Activated T-cell treated with anti-CD3 and anti-CD28 coated beads, Interleukin-2, amount 50 U/mL, for 72 hours (primary cell): ENCODE data around the gene GNPTG. TPM values are rescaled to one million over a fixed set of nuclear protein-coding genes. Genes with fewer than 3 reads are reported as not detected.

Experiments used
- ATAC-seq, 2 donors: fragments of 150-1000 bp; cut with Tn5 transposase; replicated peaks in 1 of 2; 2 replicates each; pipeline ENCODE4 v1.10.0; 2021; ENCODE audit warnings: moderate library complexity in 2 of 2, mild to moderate bottlenecking in 1 of 2
- DNase-seq, 2 donors: peaks; one replicate each; pipeline ENCODE4 v3.0.0; 2021 to 2022; ENCODE audit warnings: mixed read lengths in 1 of 2
- H3K27ac Mint-ChIP-seq: one replicate; pipeline ENCODE4 v1.8.0; 2022; ENCODE audit warnings: mild to moderate bottlenecking, moderate library complexity, mixed read lengths
- H3K27me3 Mint-ChIP-seq: one replicate; pipeline ENCODE4 v1.8.0; 2022; ENCODE audit warnings: low read depth, mixed read lengths
- H3K36me3 Mint-ChIP-seq, 2 donors: one replicate each; pipeline ENCODE4 v1.8.0; 2022; ENCODE audit warnings: mixed read lengths in 2 of 2, mild to moderate bottlenecking in 1 of 2; ENCODE audit not compliant: insufficient read depth in 2 of 2
- H3K4me1 Mint-ChIP-seq: one replicate; pipeline ENCODE4 v1.8.0; 2022; ENCODE audit warnings: low read depth, mixed read lengths
- H3K4me3 Mint-ChIP-seq, 2 donors: one replicate each; pipeline ENCODE4 v1.8.0; 2022; ENCODE audit warnings: mild to moderate bottlenecking in 2 of 2, mixed read lengths in 2 of 2, moderate library complexity in 2 of 2
- H3K9me3 Mint-ChIP-seq, 2 donors: one replicate each; pipeline ENCODE4 v1.8.0; 2022; ENCODE audit warnings: mixed read lengths in 2 of 2
- total RNA-seq, 2 donors: library from RNA; stranded (reverse); gene quantifications; one replicate each; pipeline ENCODE4 v1.2.3, GENCODE V29; 2022

Gene GNPTG
- total RNA-seq, 2 donors from 2014 or later: 22.1 to 23.8 TPM

- DNase-seq: no peak
- Mint-ChIP-seq H3K36me3 (peaks cover 0 to 7% of the 10 kb centered on the region in 2 donors), H3K27ac (no peak overlapping the region), H3K4me1 (peaks cover under 1% of the 10 kb centered on the region), H3K9me3 (no peaks in the 10 kb centered on the region), H3K27me3 (no peaks in the 10 kb centered on the region), H3K4me3 (no peak overlapping the region)
- no peak for ATAC-seq
Observed at GRCh38 chr16:1398826-1399581, 47.3 kb downstream of the GNPTG start.

- ATAC-seq: no peak
- H3K4me1 Mint-ChIP-seq: peaks cover 9% of the 10 kb centered on the region
- H3K27ac Mint-ChIP-seq: no peak overlapping the region
- DNase-seq: no peak
- H3K9me3 Mint-ChIP-seq: no peaks in the 10 kb centered on the region
- no peaks in the 10 kb centered on the region for H3K27me3 Mint-ChIP-seq
- no peak overlapping the region for H3K4me3 Mint-ChIP-seq
- H3K36me3 Mint-ChIP-seq: peaks cover 0 to 7% of the 10 kb centered on the region in 2 donors
Observed at GRCh38 chr16:1401061-1401757, 49.5 kb downstream of the GNPTG start.

- H3K27ac Mint-ChIP-seq: no peak overlapping the region
- H3K4me1 Mint-ChIP-seq: peaks cover 11% of the 10 kb centered on the region
- no peak for DNase-seq
- ATAC-seq: no peak
- H3K27me3 Mint-ChIP-seq: no peaks in the 10 kb centered on the region
- H3K9me3 Mint-ChIP-seq: no peaks in the 10 kb centered on the region
- H3K4me3 Mint-ChIP-seq: no peak overlapping the region
- peaks cover 0 to 7% of the 10 kb centered on the region in 2 donors for H3K36me3 Mint-ChIP-seq
Observed at GRCh38 chr16:1401758-1402154, 50.0 kb downstream of the GNPTG start.

- no peak overlapping the region for H3K27ac Mint-ChIP-seq
- H3K4me3 Mint-ChIP-seq: no peak overlapping the region
- H3K9me3 Mint-ChIP-seq: no peaks in the 10 kb centered on the region
- H3K4me1 Mint-ChIP-seq: peaks cover 21% of the 10 kb centered on the region
- DNase-seq (no peak), ATAC-seq (no peak)
- peaks cover 0 to 7% of the 10 kb centered on the region in 2 donors for H3K36me3 Mint-ChIP-seq
- H3K27me3 Mint-ChIP-seq: no peaks in the 10 kb centered on the region
Observed at GRCh38 chr16:1403036-1403435, 51.3 kb downstream of the GNPTG start.

- H3K27me3 Mint-ChIP-seq: no peaks in the 10 kb centered on the region
- no peaks in the 10 kb centered on the region for H3K9me3 Mint-ChIP-seq
- H3K4me3 Mint-ChIP-seq: no peak overlapping the region
- peaks cover 0 to 6% of the 10 kb centered on the region in 2 donors for H3K36me3 Mint-ChIP-seq
- DNase-seq: no peak
- peaks cover 25% of the 10 kb centered on the region for H3K4me1 Mint-ChIP-seq
- ATAC-seq: no peak
- no peak overlapping the region for H3K27ac Mint-ChIP-seq
Observed at GRCh38 chr16:1403733-1404132, 52.0 kb downstream of the GNPTG start.

- no peaks in the 10 kb centered on the region for H3K36me3 Mint-ChIP-seq
- no peaks in the 10 kb centered on the region for H3K9me3 Mint-ChIP-seq
- no peak for DNase-seq
- H3K4me3 Mint-ChIP-seq: peak overlapping the region; percentile 81 to 90
- H3K27ac Mint-ChIP-seq: no peak overlapping the region
- no peaks in the 10 kb centered on the region for H3K27me3 Mint-ChIP-seq
- ATAC-seq: no peak
- peaks cover 38% of the 10 kb centered on the region for H3K4me1 Mint-ChIP-seq
Observed at GRCh38 chr16:1407753-1408152, 56.0 kb downstream of the GNPTG start.

GRCh38 chr16:1408171-1408837 is 56.6 kb downstream of the GNPTG start:
- Mint-ChIP-seq H3K4me1 (peaks cover 38% of the 10 kb centered on the region), H3K27me3 (no peaks in the 10 kb centered on the region), H3K36me3 (no peaks in the 10 kb centered on the region), H3K4me3 (peak overlapping the region; percentile 81 to 90), H3K27ac (no peak overlapping the region), H3K9me3 (no peaks in the 10 kb centered on the region)
- peak; percentile 94 to 96 for ATAC-seq
- peak; percentile 96 for DNase-seq

GRCh38 chr16:1412847-1413246 is 61.1 kb downstream of the GNPTG start:
- H3K4me1 Mint-ChIP-seq: peaks cover 29% of the 10 kb centered on the region
- ATAC-seq (no peak), DNase-seq (no peak)
- H3K27me3 Mint-ChIP-seq: no peaks in the 10 kb centered on the region
- H3K4me3 Mint-ChIP-seq: peak overlapping the region; percentile 59 to 89
- no peaks in the 10 kb centered on the region for H3K36me3 Mint-ChIP-seq
- H3K9me3 Mint-ChIP-seq: no peaks in the 10 kb centered on the region
- no peak overlapping the region for H3K27ac Mint-ChIP-seq

Other genes starting within 250 kb of the GNPTG start
- gene CACNA1H, start 198.8 kb upstream of the GNPTG start, total RNA-seq: under 1 TPM; 0.48 to 0.79 TPM
- under 1 TPM in 1 of 2 donors, not detected in 1; 0.32 TPM for gene TPSG1, start 126.7 kb upstream of the GNPTG start, total RNA-seq
- under 1 TPM in 1 of 2 donors, not detected in 1; 0.60 TPM for gene TPSB2, start 121.7 kb upstream of the GNPTG start, total RNA-seq
- gene TPSAB1, start 111.2 kb upstream of the GNPTG start, total RNA-seq: under 1 TPM in 1 of 2 donors, not detected in 1; 0.28 TPM
- not detected for gene TPSD1, start 95.9 kb upstream of the GNPTG start, total RNA-seq
- 100 to 1,000 TPM; 225 to 231 TPM for gene UBE2I, start 42.3 kb upstream of the GNPTG start, total RNA-seq
- 1 to 10 TPM in 1 of 2 donors, under 1 TPM in 1; 0.26 to 1.1 TPM for gene BAIAP3, start 18.3 kb upstream of the GNPTG start, total RNA-seq
- 10 to 100 TPM; 39.1 to 44.8 TPM for gene TSR3, start 53 bp upstream of the GNPTG start, total RNA-seq
- 10 to 100 TPM; 51.1 to 69.5 TPM for gene UNKL, start 62.8 kb downstream of the GNPTG start, total RNA-seq
- gene UQCC4, start 68.8 kb downstream of the GNPTG start, total RNA-seq: 10 to 100 TPM; 14.5 to 17.9 TPM
- under 1 TPM in 1 of 2 donors, not detected in 1; 0.81 TPM for gene PERCC1, start 79.1 kb downstream of the GNPTG start, total RNA-seq
- 1 to 10 TPM; 2.7 to 3.4 TPM for gene CCDC154, start 92.6 kb downstream of the GNPTG start, total RNA-seq
- 10 to 100 TPM; 53.7 to 55.1 TPM for gene CLCN7, start 123.1 kb downstream of the GNPTG start, total RNA-seq
- not detected for gene PTX4, start 137.0 kb downstream of the GNPTG start, total RNA-seq
- 10 to 100 TPM; 28.6 to 34.7 TPM for gene TELO2, start 141.4 kb downstream of the GNPTG start, total RNA-seq
- 10 to 100 TPM; 15.7 to 16.7 TPM for gene TMEM204, start 181.7 kb downstream of the GNPTG start, total RNA-seq